ENCODE measurements around the gene C1QTNF3.

- TF ChIP-seq, protein P1, sequence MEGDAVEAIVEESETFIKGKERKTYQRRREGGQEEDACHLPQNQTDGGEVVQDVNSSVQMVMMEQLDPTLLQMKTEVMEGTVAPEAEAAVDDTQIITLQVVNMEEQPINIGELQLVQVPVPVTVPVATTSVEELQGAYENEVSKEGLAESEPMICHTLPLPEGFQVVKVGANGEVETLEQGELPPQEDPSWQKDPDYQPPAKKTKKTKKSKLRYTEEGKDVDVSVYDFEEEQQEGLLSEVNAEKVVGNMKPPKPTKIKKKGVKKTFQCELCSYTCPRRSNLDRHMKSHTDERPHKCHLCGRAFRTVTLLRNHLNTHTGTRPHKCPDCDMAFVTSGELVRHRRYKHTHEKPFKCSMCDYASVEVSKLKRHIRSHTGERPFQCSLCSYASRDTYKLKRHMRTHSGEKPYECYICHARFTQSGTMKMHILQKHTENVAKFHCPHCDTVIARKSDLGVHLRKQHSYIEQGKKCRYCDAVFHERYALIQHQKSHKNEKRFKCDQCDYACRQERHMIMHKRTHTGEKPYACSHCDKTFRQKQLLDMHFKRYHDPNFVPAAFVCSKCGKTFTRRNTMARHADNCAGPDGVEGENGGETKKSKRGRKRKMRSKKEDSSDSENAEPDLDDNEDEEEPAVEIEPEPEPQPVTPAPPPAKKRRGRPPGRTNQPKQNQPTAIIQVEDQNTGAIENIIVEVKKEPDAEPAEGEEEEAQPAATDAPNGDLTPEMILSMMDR (IDR thresholded peaks at IDR 0.05; ENCODE audit: low read depth, low read length, poor library complexity, severe bottlenecking) = no peak
- TF ChIP-seq EZH2phosphoT487 (IDR thresholded peaks at IDR 0.05; ENCODE audit: borderline replicate concordance, low read length) = no peak
Measured at GRCh38 chr5:34016222-34016621, 26.8 kb downstream of the C1QTNF3 start.

Data from DOHH2 (cell line).